H1 (cell line): ENCODE results near the gene DUOXA2. TPM values are rescaled to one million over a fixed set of nuclear protein-coding genes. Genes with fewer than 3 reads are reported as not detected.
A peak's percentile ranks its signal among the peaks of the same experiment; 100 is the strongest.

Experiments
- CTCF ChIA-PET: fragments of 300-600 bp; sonication (Branson Sonifier 250); formaldehyde crosslinking; loops from one replicate; lab custom pipeline; 2021; ENCODE audit not compliant: partially characterized antibody; lab: Charles Lee
- POLR2A ChIA-PET: fragments of 300-600 bp; sonication (Branson Sonifier 250); formaldehyde crosslinking; loops from one replicate; lab custom pipeline; 2021; ENCODE audit warnings: inconsistent platforms; ENCODE audit not compliant: partially characterized antibody; lab: Charles Lee
- DNase-seq, 2 experiments: peaks; one replicate each; pipeline versions ENCODE4 v3.0.0 to v3.0.0-alpha.2; 2010 to 2022; ENCODE audit warnings: low spot score in 2 of 2, low read depth in 1 of 2, mixed read lengths in 1 of 2
- FAIRE-seq: peaks from 2 replicates; lab custom pipeline; 2011; peaks lifted over from hg19 to GRCh38; lab: Jason Lieb, UNC
- H2AFZ ChIP-seq: 2 replicates; pipeline ENCODE4 v1.8.1; 2012; ENCODE audit warnings: low read length, inconsistent platforms
- H2AK5ac ChIP-seq: 2 replicates; pipeline ENCODE4 v1.6.1; 2013; ENCODE audit warnings: low read depth, low read length
- H2BK120ac ChIP-seq: replicated peaks from 2 replicates; pipeline ENCODE3; 2013; ENCODE audit warnings: low read depth, low read length, inconsistent platforms
- H2BK12ac ChIP-seq: 2 replicates; pipeline ENCODE4 v1.6.1; 2013; ENCODE audit warnings: low read depth, low read length
- H2BK15ac ChIP-seq: 2 replicates; pipeline ENCODE4 v1.6.1; 2013; ENCODE audit warnings: low read length
- H2BK20ac ChIP-seq: 2 replicates; pipeline ENCODE4 v1.6.1; 2013; ENCODE audit warnings: low read length
- H2BK5ac ChIP-seq: 2 replicates; pipeline ENCODE4 v1.6.1; 2013; ENCODE audit warnings: low read depth, low read length
- H3K14ac ChIP-seq: 2 replicates; pipeline ENCODE4 v1.6.1; 2013; ENCODE audit warnings: inconsistent platforms; ENCODE audit not compliant: insufficient read length
- H3K18ac ChIP-seq: 2 replicates; pipeline ENCODE4 v1.6.1; 2013; ENCODE audit warnings: low read length; ENCODE audit errors: extremely low read depth
- H3K23ac ChIP-seq: 2 replicates; pipeline ENCODE4 v1.6.1; 2013; ENCODE audit warnings: inconsistent platforms; ENCODE audit not compliant: insufficient read length
- H3K23me2 ChIP-seq: 2 replicates; pipeline ENCODE4 v1.6.1; 2013; ENCODE audit warnings: low read depth, low read length
- H3K27ac ChIP-seq: 2 replicates; pipeline ENCODE4 v1.6.1; 2011; ENCODE audit warnings: low read depth, low read length, inconsistent platforms
- H3K27me3 ChIP-seq, 4 experiments: replicated peaks in 1 of 4; 1 replicate in 1 of 4; 2 replicates in 3 of 4; pipeline versions ENCODE4 v1.6.1 to v1.8.1; 2011 to 2013; ENCODE audit warnings: low read length in 3 of 4, mild to moderate bottlenecking in 3 of 4, inconsistent platforms in 2 of 4, mixed read lengths in 2 of 4, moderate library complexity in 1 of 4; ENCODE audit not compliant: control insufficient read depth in 3 of 4, insufficient read depth in 3 of 4; ENCODE audit errors: extremely low read depth in 1 of 4
- H3K36me3 ChIP-seq, 4 experiments: 2 replicates each; pipeline versions ENCODE4 v1.6.1 to v1.8.1; 2011 to 2013; ENCODE audit warnings: mild to moderate bottlenecking in 4 of 4, low read length in 3 of 4, moderate library complexity in 2 of 4, control low read depth in 1 of 4, inconsistent platforms in 1 of 4; ENCODE audit not compliant: insufficient read depth in 4 of 4, control insufficient read depth in 2 of 4
- H3K4ac ChIP-seq: replicated peaks from 2 replicates; pipeline ENCODE3; 2013; ENCODE audit warnings: low read length, low read depth, mixed read lengths, inconsistent platforms; ENCODE audit not compliant: insufficient read length
- H3K4me1 ChIP-seq, 4 experiments: replicated peaks in 1 of 4; 1 replicate in 1 of 4; 2 replicates in 3 of 4; pipeline versions ENCODE4 v1.6.1 to v1.8.1; 2011 to 2013; ENCODE audit warnings: low read length in 3 of 4, inconsistent platforms in 2 of 4, mixed read lengths in 1 of 4; ENCODE audit not compliant: insufficient read depth in 4 of 4, control insufficient read depth in 3 of 4
- H3K4me2 ChIP-seq, 2 experiments: 2 replicates each; pipeline versions ENCODE4 v1.6.1 to v1.8.1; 2011 to 2013; ENCODE audit warnings: low read depth in 2 of 2, low read length in 2 of 2, control low read depth in 1 of 2, inconsistent platforms in 1 of 2, mild to moderate bottlenecking in 1 of 2; ENCODE audit not compliant: insufficient read depth in 1 of 2
- H3K4me3 ChIP-seq, 4 experiments: fragments of 200-600, 300-600 bp in 1 of 4; sonication (generic), shearing (Covaris generic), sonication (Bioruptor Twin) in 1 of 4; 2 replicates each; pipeline versions ENCODE4 v1.5.1 to v1.8.1; 2011 to 2016; ENCODE audit warnings: low read length in 4 of 4, low read depth in 3 of 4, control low read depth in 2 of 4, inconsistent platforms in 2 of 4, mild to moderate bottlenecking in 2 of 4, mixed read lengths in 1 of 4, moderate library complexity in 1 of 4; ENCODE audit not compliant: insufficient read depth in 2 of 4; ENCODE audit errors: extremely low read depth in 1 of 4
- H3K56ac ChIP-seq: replicated peaks from 2 replicates; pipeline ENCODE3; 2013; ENCODE audit warnings: low read depth, mild to moderate bottlenecking, mixed read lengths, low read length, inconsistent platforms; ENCODE audit not compliant: insufficient read length
- H3K79me1 ChIP-seq: 2 replicates; pipeline ENCODE4 v1.6.1; 2013; ENCODE audit warnings: low read depth, low read length, control low read depth
- H3K79me2 ChIP-seq, 2 experiments: 2 replicates each; pipeline versions ENCODE4 v1.6.1 to v1.8.1; 2012 to 2013; ENCODE audit warnings: low read length in 2 of 2, mild to moderate bottlenecking in 2 of 2, inconsistent platforms in 1 of 2; ENCODE audit not compliant: insufficient read depth in 2 of 2, control insufficient read depth in 1 of 2
- H3K9ac ChIP-seq, 4 experiments: replicated peaks in 1 of 4; 1 replicate in 1 of 4; 2 replicates in 3 of 4; pipeline versions ENCODE4 v1.6.1 to v1.8.1; 2011 to 2013; ENCODE audit warnings: low read depth in 3 of 4, low read length in 3 of 4, control low read depth in 2 of 4, mild to moderate bottlenecking in 2 of 4, moderate library complexity in 2 of 4, inconsistent platforms in 1 of 4; ENCODE audit errors: extremely low read depth in 1 of 4
- H3K9me3 ChIP-seq, 2 experiments: 2 replicates each; pipeline versions ENCODE4 v1.6.1 to v1.8.1; 2012 to 2013; ENCODE audit warnings: mild to moderate bottlenecking in 2 of 2, moderate library complexity in 2 of 2, control low read depth in 1 of 2, inconsistent platforms in 1 of 2, low read depth in 1 of 2, low read length in 1 of 2, mixed read lengths in 1 of 2; ENCODE audit not compliant: insufficient read depth in 2 of 2
- H4K20me1 ChIP-seq, 2 experiments: replicated peaks in 1 of 2; 2 replicates each; pipeline versions ENCODE3 to v1.8.1; 2011 to 2013; ENCODE audit warnings: inconsistent platforms in 2 of 2, low read length in 2 of 2, mild to moderate bottlenecking in 1 of 2; ENCODE audit not compliant: insufficient read depth in 2 of 2, control insufficient read depth in 1 of 2
- H4K5ac ChIP-seq: 2 replicates; pipeline ENCODE4 v1.6.1; 2013; ENCODE audit warnings: low read length, low read depth, mixed read lengths, inconsistent platforms; ENCODE audit not compliant: insufficient read length
- H4K8ac ChIP-seq: 2 replicates; pipeline ENCODE4 v1.8.0; 2013; ENCODE audit warnings: mild to moderate bottlenecking, moderate library complexity, low read length, inconsistent platforms; ENCODE audit not compliant: insufficient read depth; ENCODE audit errors: extremely low read depth
- H4K91ac ChIP-seq: replicated peaks from 2 replicates; pipeline ENCODE3; 2013; ENCODE audit warnings: low read length, mixed read lengths, inconsistent platforms; ENCODE audit not compliant: insufficient read length
- CBX8 ChIP-seq: fragments of 300-800, 300-1000 bp; sonication (generic); IDR thresholded peaks from 2 replicates; pipeline ENCODE4 v1.7.1; 2016; ENCODE audit warnings: low read depth, low read length, borderline replicate concordance
- HDAC6 ChIP-seq: IDR thresholded peaks from one replicate; pipeline ENCODE4 v1.7.1; 2012; ENCODE audit warnings: low read depth, mild to moderate bottlenecking, inconsistent platforms, low read length, moderate library complexity
- SRF ChIP-seq: IDR thresholded peaks from 2 replicates; pipeline ENCODE4 v1.6.1; 2011; ENCODE audit warnings: mild to moderate bottlenecking, low read depth, low read length, moderate library complexity
- SUZ12 ChIP-seq: fragments of 200-600 bp; sonication (generic); IDR thresholded peaks from 2 replicates; pipeline ENCODE4 v1.6.1; 2012; ENCODE audit warnings: mild to moderate bottlenecking, inconsistent platforms, low read length, moderate library complexity, mixed read lengths
- TEAD4 ChIP-seq: IDR thresholded peaks from 2 replicates; pipeline ENCODE4 v1.6.1; 2012; ENCODE audit warnings: low read depth, low read length, inconsistent platforms, mixed read lengths
- WGBS, 2 experiments: shearing (Covaris generic) in 1 of 2; methylation state at CpG; one replicate each; pipeline versions ENCODE4 v1.1.6 to v1.1.7; 2013 to 2015; ENCODE audit warnings: low lambda C conversion rate in 2 of 2, mixed read lengths in 2 of 2, inconsistent platforms in 1 of 2, low coverage in 1 of 2, missing lambda C conversion rate in 1 of 2; ENCODE audit not compliant: insufficient replicate concordance in 2 of 2, insufficient coverage in 1 of 2, insufficient read length in 1 of 2; ENCODE audit errors: extremely low coverage in 1 of 2, missing lambda C conversion rate in 1 of 2; 5-methylcytosine and 5-hydroxymethylcytosine counted together
- polyA plus RNA-seq, 7 experiments: library from polyadenylated mRNA; depleted of rRNA in 3 of 7; stranded (reverse) in 5 of 7; unstranded in 2 of 7; fragments of >200 nt in 5 of 7; fragments of 200-250 nt in 2 of 7; gene quantifications; 1 replicate in 5 of 7; 2 replicates in 1 of 7; 4 replicates in 1 of 7; pipeline versions ENCODE4 v1.2.1 to v1.2.3, GENCODE V29; 2011 to 2013; ENCODE audit warnings: missing spikeins in 2 of 7, mixed read lengths in 2 of 7
- total RNA-seq: library from RNA; stranded (reverse); fragmentation: NEBNext Ultra II Directional; extraction: Animal tissue kit (Norgen Biotek cat#: 25700); gene quantifications from 2 replicates; pipeline ENCODE4 v1.2.1, GENCODE V29; 2021

DUOXA2 gene
- total and polyA plus RNA-seq, 2 of the 8 experiments (the other 6 are each of a cell fraction or from before 2014, with no cell fraction given): 0.05 TPM; not detected in 1

- H3K27ac ChIP-seq: no peak overlapping the region
- H3K36me3 ChIP-seq: no peaks in the 10 kb centered on the region
- no peak overlapping the region for H2BK20ac ChIP-seq
- ChIA-PET CTCF (interaction anchor here (0.7 to 7.9 kb wide), 15 partner anchors 9 to 329 kb away, joined by 3 to 45 read pairs (median 4); partner anchors contain the start of genes DUOX2 and DUOXA2), POLR2A (interaction anchor here (1.1 to 1.6 kb wide), 3 partner anchors 13 to 56 kb away, joined by 3 to 6 read pairs (median 4); no protein-coding TSS in a partner anchor)
- H3K56ac ChIP-seq: no peak overlapping the region
- H3K27me3 ChIP-seq: peaks cover 77 to 95% (median 86%) of the 10 kb centered on the region in 4 experiments
- no peaks in the 10 kb centered on the region for H3K9me3 ChIP-seq
- H3K14ac ChIP-seq: no peak overlapping the region
- H4K20me1 ChIP-seq: peaks cover 0 to 2% of the 10 kb centered on the region in 2 experiments
- peak overlapping the region; percentile 0 to 66 (median 23); a peak in 4 of 8 replicates for H3K4me3 ChIP-seq
- H2BK5ac ChIP-seq: no peak overlapping the region
- H2BK12ac ChIP-seq: peak overlapping the region; percentile 1; the same call in 1 of the 2 replicates
- H3K4me2 ChIP-seq: peak overlapping the region; percentile 63 to 92
- no peak overlapping the region for H3K4ac ChIP-seq
- no peak overlapping the region for H3K9ac ChIP-seq
- no peak overlapping the region for H4K5ac ChIP-seq
- no peak overlapping the region for H3K23ac ChIP-seq
- H2BK120ac ChIP-seq: no peak overlapping the region
- no peak overlapping the region for H4K91ac ChIP-seq
- no peaks in the 10 kb centered on the region for H3K79me1 ChIP-seq
- WGBS, 2 experiments: 72% methylated on average over 7 of the region's 7 CpGs; no CpG with 5 or more reads in 1 of the 2 experiments
- H2BK15ac ChIP-seq: no peak overlapping the region
- H2AFZ ChIP-seq: no peak overlapping the region
- H3K79me2 ChIP-seq: no peaks in the 10 kb centered on the region
- no peak for FAIRE-seq
- peaks cover 0 to 6% (median 5%) of the 10 kb centered on the region in 4 experiments; a peak in 4 of 7 replicates for H3K4me1 ChIP-seq
- H2AK5ac ChIP-seq: no peak overlapping the region
- no peak for DNase-seq
- no peak overlapping the region for H3K18ac ChIP-seq
- H4K8ac ChIP-seq: peak overlapping the region; percentile 6
- H3K23me2 ChIP-seq: peaks cover 5% of the 10 kb centered on the region; the same call in 1 of the 2 replicates
- TF ChIP-seq SUZ12: peak; percentile 19; the same call in 1 of the 2 replicates
- no peak for TF ChIP-seq TEAD4
- TF ChIP-seq CBX8: no peak
- no peak for TF ChIP-seq HDAC6
- no peak for TF ChIP-seq SRF
Measured at GRCh38 chr15:45130291-45131000, 16.3 kb downstream of the DUOXA2 start.
